ENCODE data around the gene GRID2.

GRID2 gene

GRCh38 chr4:93475730-93476129, 1172.0 kb downstream of the GRID2 start:
- H3K4me1 ChIP-seq (ENCODE audit: control insufficient read depth in 5 of 5, insufficient read depth in 5 of 5, low read length in 5 of 5) = no peaks in the 10 kb centered on the region
- H3K27ac ChIP-seq (ENCODE audit: low read depth, low read length) = no peak overlapping the region
- no peak overlapping the region for H3K9ac ChIP-seq (ENCODE audit: low read length in 5 of 5)
- H3K36me3 ChIP-seq (ENCODE audit: control insufficient read depth in 5 of 5, insufficient read depth in 5 of 5, low read length in 5 of 5) = no peaks in the 10 kb centered on the region
- H3K9me3 ChIP-seq (ENCODE audit: control insufficient read depth in 5 of 5, low read length in 5 of 5) = no peaks in the 10 kb centered on the region
- no peak overlapping the region for H3K4me3 ChIP-seq (ENCODE audit: low read depth in 1 of 5, low read length in 5 of 5)
- H3K27me3 ChIP-seq (ENCODE audit: control insufficient read depth in 5 of 5, insufficient read depth in 4 of 5, low read length in 5 of 5) = no peaks in the 10 kb centered on the region

- H3K9ac ChIP-seq (ENCODE audit: low read length in 5 of 5) = no peak overlapping the region
- H3K4me3 ChIP-seq (ENCODE audit: low read depth in 1 of 5, low read length in 5 of 5) = no peak overlapping the region
- no peaks in the 10 kb centered on the region for H3K4me1 ChIP-seq (ENCODE audit: control insufficient read depth in 5 of 5, insufficient read depth in 5 of 5, low read length in 5 of 5)
- no peak overlapping the region for H3K27ac ChIP-seq (ENCODE audit: low read depth, low read length)
- H3K36me3 ChIP-seq (ENCODE audit: control insufficient read depth in 5 of 5, insufficient read depth in 5 of 5, low read length in 5 of 5) = no peaks in the 10 kb centered on the region
- no peaks in the 10 kb centered on the region for H3K9me3 ChIP-seq (ENCODE audit: control insufficient read depth in 5 of 5, low read length in 5 of 5)
- H3K27me3 ChIP-seq (ENCODE audit: control insufficient read depth in 5 of 5, insufficient read depth in 4 of 5, low read length in 5 of 5) = no peaks in the 10 kb centered on the region
Observed at GRCh38 chr4:93478805-93479204, 1175.0 kb downstream of the GRID2 start.

GRCh38 chr4:93480452-93480851, 1176.7 kb downstream of the GRID2 start:
- H3K27me3 ChIP-seq (ENCODE audit: control insufficient read depth in 5 of 5, insufficient read depth in 4 of 5, low read length in 5 of 5) = no peaks in the 10 kb centered on the region
- peaks cover 0 to 3% (median 0%) of the 10 kb centered on the region in 5 donors for H3K9me3 ChIP-seq (ENCODE audit: control insufficient read depth in 5 of 5, low read length in 5 of 5)
- H3K36me3 ChIP-seq (ENCODE audit: control insufficient read depth in 5 of 5, insufficient read depth in 5 of 5, low read length in 5 of 5) = no peaks in the 10 kb centered on the region
- H3K9ac ChIP-seq (ENCODE audit: low read length in 5 of 5) = no peak overlapping the region
- H3K4me1 ChIP-seq (ENCODE audit: control insufficient read depth in 5 of 5, insufficient read depth in 5 of 5, low read length in 5 of 5) = no peaks in the 10 kb centered on the region
- no peak overlapping the region for H3K4me3 ChIP-seq (ENCODE audit: low read depth in 1 of 5, low read length in 5 of 5)
- no peak overlapping the region for H3K27ac ChIP-seq (ENCODE audit: low read depth, low read length)

GRCh38 chr4:93495346-93495745, 1191.6 kb downstream of the GRID2 start:
- no peak overlapping the region for H3K4me3 ChIP-seq (ENCODE audit: low read depth in 1 of 5, low read length in 5 of 5)
- H3K36me3 ChIP-seq (ENCODE audit: control insufficient read depth in 5 of 5, insufficient read depth in 5 of 5, low read length in 5 of 5) = no peaks in the 10 kb centered on the region
- H3K9me3 ChIP-seq (ENCODE audit: control insufficient read depth in 5 of 5, low read length in 5 of 5) = no peaks in the 10 kb centered on the region
- no peaks in the 10 kb centered on the region for H3K4me1 ChIP-seq (ENCODE audit: control insufficient read depth in 5 of 5, insufficient read depth in 5 of 5, low read length in 5 of 5)
- no peak overlapping the region for H3K9ac ChIP-seq (ENCODE audit: low read length in 5 of 5)
- H3K27ac ChIP-seq (ENCODE audit: low read depth, low read length) = no peak overlapping the region
- no peaks in the 10 kb centered on the region for H3K27me3 ChIP-seq (ENCODE audit: control insufficient read depth in 5 of 5, insufficient read depth in 4 of 5, low read length in 5 of 5)

- no peak overlapping the region for H3K27ac ChIP-seq (ENCODE audit: low read depth, low read length)
- H3K9me3 ChIP-seq (ENCODE audit: control insufficient read depth in 5 of 5, low read length in 5 of 5) = no peaks in the 10 kb centered on the region
- no peaks in the 10 kb centered on the region for H3K36me3 ChIP-seq (ENCODE audit: control insufficient read depth in 5 of 5, insufficient read depth in 5 of 5, low read length in 5 of 5)
- H3K4me1 ChIP-seq (ENCODE audit: control insufficient read depth in 5 of 5, insufficient read depth in 5 of 5, low read length in 5 of 5) = no peaks in the 10 kb centered on the region
- H3K27me3 ChIP-seq (ENCODE audit: control insufficient read depth in 5 of 5, insufficient read depth in 4 of 5, low read length in 5 of 5) = no peaks in the 10 kb centered on the region
- no peak overlapping the region for H3K4me3 ChIP-seq (ENCODE audit: low read depth in 1 of 5, low read length in 5 of 5)
- no peak overlapping the region for H3K9ac ChIP-seq (ENCODE audit: low read length in 5 of 5)
Observed at GRCh38 chr4:93501244-93501643, 1197.5 kb downstream of the GRID2 start.

GRCh38 chr4:93501946-93502345, 1198.2 kb downstream of the GRID2 start:
- Histone ChIP-seq H3K4me1 (ENCODE audit: control insufficient read depth in 5 of 5, insufficient read depth in 5 of 5, low read length in 5 of 5) (peaks cover 0 to 2% (median 0%) of the 10 kb centered on the region in 5 donors), H3K36me3 (ENCODE audit: control insufficient read depth in 5 of 5, insufficient read depth in 5 of 5, low read length in 5 of 5) (no peaks in the 10 kb centered on the region), H3K27me3 (ENCODE audit: control insufficient read depth in 5 of 5, insufficient read depth in 4 of 5, low read length in 5 of 5) (no peaks in the 10 kb centered on the region), H3K4me3 (ENCODE audit: low read depth in 1 of 5, low read length in 5 of 5) (no peak overlapping the region), H3K9ac (ENCODE audit: low read length in 5 of 5) (no peak overlapping the region), H3K27ac (ENCODE audit: low read depth, low read length) (no peak overlapping the region), H3K9me3 (ENCODE audit: control insufficient read depth in 5 of 5, low read length in 5 of 5) (no peaks in the 10 kb centered on the region)

- no peak overlapping the region for H3K4me3 ChIP-seq (ENCODE audit: low read depth in 1 of 5, low read length in 5 of 5)
- H3K9me3 ChIP-seq (ENCODE audit: control insufficient read depth in 5 of 5, low read length in 5 of 5) = no peaks in the 10 kb centered on the region
- H3K27ac ChIP-seq (ENCODE audit: low read depth, low read length) = no peak overlapping the region
- peaks cover 0 to 4% (median 0%) of the 10 kb centered on the region in 5 donors for H3K4me1 ChIP-seq (ENCODE audit: control insufficient read depth in 5 of 5, insufficient read depth in 5 of 5, low read length in 5 of 5)
- no peak overlapping the region for H3K9ac ChIP-seq (ENCODE audit: low read length in 5 of 5)
- H3K27me3 ChIP-seq (ENCODE audit: control insufficient read depth in 5 of 5, insufficient read depth in 4 of 5, low read length in 5 of 5) = no peaks in the 10 kb centered on the region
- no peaks in the 10 kb centered on the region for H3K36me3 ChIP-seq (ENCODE audit: control insufficient read depth in 5 of 5, insufficient read depth in 5 of 5, low read length in 5 of 5)
Observed at GRCh38 chr4:93502991-93503390, 1199.2 kb downstream of the GRID2 start.

- H3K9ac ChIP-seq (ENCODE audit: low read length in 5 of 5) = no peak overlapping the region
- H3K36me3 ChIP-seq (ENCODE audit: control insufficient read depth in 5 of 5, insufficient read depth in 5 of 5, low read length in 5 of 5) = no peaks in the 10 kb centered on the region
- no peaks in the 10 kb centered on the region for H3K27me3 ChIP-seq (ENCODE audit: control insufficient read depth in 5 of 5, insufficient read depth in 4 of 5, low read length in 5 of 5)
- H3K9me3 ChIP-seq (ENCODE audit: control insufficient read depth in 5 of 5, low read length in 5 of 5) = no peaks in the 10 kb centered on the region
- H3K4me1 ChIP-seq (ENCODE audit: control insufficient read depth in 5 of 5, insufficient read depth in 5 of 5, low read length in 5 of 5) = no peaks in the 10 kb centered on the region
- H3K4me3 ChIP-seq (ENCODE audit: low read depth in 1 of 5, low read length in 5 of 5) = no peak overlapping the region
- no peak overlapping the region for H3K27ac ChIP-seq (ENCODE audit: low read depth, low read length)
Observed at GRCh38 chr4:93513851-93514250, 1210.1 kb downstream of the GRID2 start.

GRCh38 chr4:93515208-93515607, 1211.4 kb downstream of the GRID2 start:
- Histone ChIP-seq H3K27me3 (ENCODE audit: control insufficient read depth in 5 of 5, insufficient read depth in 4 of 5, low read length in 5 of 5) (no peaks in the 10 kb centered on the region), H3K9me3 (ENCODE audit: control insufficient read depth in 5 of 5, low read length in 5 of 5) (no peaks in the 10 kb centered on the region), H3K4me1 (ENCODE audit: control insufficient read depth in 5 of 5, insufficient read depth in 5 of 5, low read length in 5 of 5) (no peaks in the 10 kb centered on the region), H3K27ac (ENCODE audit: low read depth, low read length) (no peak overlapping the region), H3K9ac (ENCODE audit: low read length in 5 of 5) (no peak overlapping the region), H3K36me3 (ENCODE audit: control insufficient read depth in 5 of 5, insufficient read depth in 5 of 5, low read length in 5 of 5) (no peaks in the 10 kb centered on the region), H3K4me3 (ENCODE audit: low read depth in 1 of 5, low read length in 5 of 5) (no peak overlapping the region)

GRCh38 chr4:93529692-93530372, 1226.1 kb downstream of the GRID2 start:
- Histone ChIP-seq H3K27me3 (ENCODE audit: control insufficient read depth in 5 of 5, insufficient read depth in 4 of 5, low read length in 5 of 5) (no peaks in the 10 kb centered on the region), H3K9me3 (ENCODE audit: control insufficient read depth in 5 of 5, low read length in 5 of 5) (no peaks in the 10 kb centered on the region), H3K4me1 (ENCODE audit: control insufficient read depth in 5 of 5, insufficient read depth in 5 of 5, low read length in 5 of 5) (no peaks in the 10 kb centered on the region), H3K9ac (ENCODE audit: low read length in 5 of 5) (no peak overlapping the region), H3K27ac (ENCODE audit: low read depth, low read length) (no peak overlapping the region), H3K36me3 (ENCODE audit: control insufficient read depth in 5 of 5, insufficient read depth in 5 of 5, low read length in 5 of 5) (no peaks in the 10 kb centered on the region), H3K4me3 (ENCODE audit: low read depth in 1 of 5, low read length in 5 of 5) (no peak overlapping the region)

All from subcutaneous abdominal adipose tissue (tissue), 5 donors.